NCI-H524 (cell line): ENCODE data around the gene XPO4.
A peak's percentile ranks its signal among the peaks of the same experiment; 100 is the strongest.
"Not testable (repeated sequence)": the region's sequence is repeated elsewhere in the genome, so short reads cannot be mapped to it uniquely, and the experiment has no call there.

Source experiments
- DNase-seq, 2 experiments: peaks; one replicate each; lab custom pipeline; 2025; lab: John Stamatoyannopoulos, UW

Gene XPO4

GRCh38 chr13:20787180-20787579 lies 115.4 kb downstream of the XPO4 start:
- DNase-seq, result no peak

DNA sequence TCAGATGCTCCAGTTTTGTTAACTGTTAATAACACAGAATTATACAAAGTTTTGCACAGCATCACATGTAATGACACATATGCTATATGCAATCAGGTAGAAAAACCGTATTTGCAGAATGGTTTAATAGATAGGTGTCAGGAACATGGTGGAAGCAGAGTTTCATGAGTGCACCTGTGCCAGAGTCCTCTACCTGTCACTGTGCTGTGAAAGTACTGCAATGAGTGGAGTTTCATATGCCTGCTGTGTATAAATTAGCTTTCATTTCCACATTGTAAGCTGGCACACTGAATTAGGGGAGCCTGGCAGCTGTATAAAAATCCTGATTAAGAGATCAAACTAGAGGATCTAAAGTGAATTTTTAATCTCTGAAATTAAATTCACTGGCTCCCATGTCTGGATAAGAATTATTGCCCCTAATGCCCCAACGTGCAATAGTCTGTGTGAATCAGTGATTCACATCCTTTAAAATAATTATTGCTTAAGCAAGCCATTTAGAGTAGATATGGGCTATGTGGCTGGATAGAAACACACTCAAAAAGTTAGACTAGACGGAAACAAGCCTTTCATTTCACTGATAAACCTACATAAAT lies 120.3 kb downstream of the XPO4 start:
- DNase-seq, result no peak

GRCh38 chr13:20780317-20780716 lies 122.2 kb downstream of the XPO4 start:
- DNase-seq, result no peak

- DNase-seq, result no peak
These were observed 123.1 kb downstream of the XPO4 start for GRCh38 chr13:20779405-20779804.

- no peak for DNase-seq
These were observed 124.2 kb downstream of the XPO4 start for GRCh38 chr13:20778311-20778710.

DNA sequence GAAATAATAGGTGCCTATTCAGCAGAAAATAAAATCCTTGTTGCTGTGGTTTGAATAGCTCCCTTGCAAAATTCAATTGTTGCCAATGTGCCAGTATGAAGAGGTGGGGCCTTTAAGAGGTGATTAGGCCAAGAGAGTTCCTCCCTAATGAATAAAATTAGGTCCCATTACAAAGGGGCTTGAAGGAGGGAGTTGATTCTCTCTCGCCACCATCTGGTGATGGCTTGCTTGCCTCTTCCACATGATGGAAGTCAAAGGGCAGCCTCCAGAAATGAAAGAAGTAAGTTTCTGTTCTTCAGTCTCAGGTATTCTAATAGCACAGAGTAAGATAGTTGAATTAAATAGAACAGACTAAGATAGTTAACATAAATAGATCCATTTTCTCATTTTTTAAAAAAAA lies 125.8 kb downstream of the XPO4 start:
- peak in 1 of 2 experiments; percentile 51 for DNase-seq

DNA sequence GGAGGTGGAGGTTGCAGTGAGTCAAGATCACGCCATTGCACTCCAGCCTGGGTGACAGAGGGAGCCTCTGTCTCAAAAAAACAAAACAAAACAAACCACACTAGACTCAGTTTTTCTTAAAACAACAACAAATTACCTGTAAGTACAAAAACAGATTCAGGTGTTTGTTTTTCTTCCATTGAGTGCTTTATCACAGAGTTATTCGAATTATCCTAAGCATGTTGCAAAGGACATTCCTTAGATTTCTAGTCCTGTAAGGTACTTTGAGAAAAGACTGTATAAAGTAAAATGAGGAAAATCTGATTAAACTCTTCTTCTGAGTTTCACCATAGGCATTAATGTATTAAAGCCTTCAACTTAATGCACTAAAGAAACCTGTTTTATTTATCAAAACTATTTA lies 126.6 kb downstream of the XPO4 start:
- no peak for DNase-seq

DNA sequence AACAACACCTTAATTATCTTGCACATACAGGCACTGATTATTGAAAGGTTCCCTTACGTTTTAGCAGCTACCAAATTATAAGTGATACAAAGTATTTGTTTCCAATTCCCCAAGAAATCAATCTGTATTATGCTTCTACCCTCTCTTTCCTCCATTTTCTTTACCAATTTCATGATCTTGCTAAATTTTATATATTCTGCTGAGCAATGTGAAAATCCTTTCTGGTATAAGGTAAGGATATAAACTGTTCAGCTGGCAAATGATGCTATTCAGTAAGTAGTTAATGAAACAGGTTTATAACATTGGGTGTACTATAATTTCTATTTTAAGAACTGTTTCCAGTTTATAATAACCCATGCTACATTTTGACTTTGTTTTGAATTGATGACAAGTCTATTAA lies 127.8 kb downstream of the XPO4 start:
- no peak for DNase-seq

- peak; percentile 86 to 97 for DNase-seq
These were observed 129.1 kb downstream of the XPO4 start, which contains the start of gene EEF1AKMT1 for GRCh38 chr13:20773194-20774080. TSS of gene EEF1AKMT1 (minus strand) at chr13:20773961. CDS start at chr13:20757598, 16,363 bp downstream.

DNA sequence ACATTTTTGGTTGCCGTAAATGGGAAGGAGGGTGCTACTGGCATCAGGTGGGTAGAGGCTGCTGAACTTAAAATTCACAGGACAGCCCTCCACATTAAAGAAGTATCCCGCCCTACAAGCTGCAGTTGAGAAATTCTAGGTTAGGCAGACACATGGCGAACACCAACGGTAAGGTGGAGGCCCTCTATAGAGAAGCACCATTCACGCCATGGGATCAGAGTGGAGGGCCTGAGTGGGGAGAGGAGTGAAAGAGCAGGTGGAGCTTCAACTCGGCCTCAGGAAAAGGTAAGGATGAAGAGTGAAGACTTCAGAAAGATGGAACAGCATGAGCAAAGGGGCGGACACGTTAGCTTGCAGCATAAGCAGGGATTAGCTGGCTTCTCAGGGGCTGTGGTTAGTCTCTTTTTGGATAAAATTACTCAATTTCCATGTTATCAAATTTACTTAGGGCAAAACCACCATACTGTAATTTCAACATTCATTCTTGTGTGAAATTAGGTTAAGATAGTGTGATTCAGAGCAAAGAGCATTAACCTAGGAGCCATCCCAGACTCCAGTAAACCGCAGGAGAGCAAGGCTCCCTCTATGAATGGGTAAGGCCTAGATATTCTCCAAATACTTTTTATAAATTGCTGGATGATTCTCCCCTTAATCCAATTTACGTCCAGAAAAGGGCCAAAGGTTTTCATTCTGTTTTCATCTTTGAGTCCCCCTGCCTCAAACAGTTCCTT lies 130.0 kb downstream of the XPO4 start:
- no peak for DNase-seq

DNA sequence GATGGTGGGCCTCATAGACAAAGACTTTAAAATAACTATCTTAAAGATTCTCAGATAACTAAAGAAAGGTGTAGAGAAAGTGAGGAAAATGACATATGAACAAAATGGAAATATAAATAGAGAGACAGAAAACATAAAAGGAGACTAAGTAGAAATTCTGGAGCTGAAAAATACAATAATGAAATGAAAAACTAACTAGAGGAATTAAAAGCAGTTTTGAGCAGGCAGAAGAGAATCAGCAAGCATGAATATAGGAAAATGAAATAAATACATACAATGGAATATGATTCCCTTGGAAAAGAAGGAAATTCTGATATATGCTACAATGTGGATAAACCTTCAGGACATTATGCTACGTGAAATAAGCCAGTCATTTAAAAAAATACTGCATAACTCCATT lies 132.7 kb downstream of the XPO4 start:
- DNase-seq, result no peak

DNA sequence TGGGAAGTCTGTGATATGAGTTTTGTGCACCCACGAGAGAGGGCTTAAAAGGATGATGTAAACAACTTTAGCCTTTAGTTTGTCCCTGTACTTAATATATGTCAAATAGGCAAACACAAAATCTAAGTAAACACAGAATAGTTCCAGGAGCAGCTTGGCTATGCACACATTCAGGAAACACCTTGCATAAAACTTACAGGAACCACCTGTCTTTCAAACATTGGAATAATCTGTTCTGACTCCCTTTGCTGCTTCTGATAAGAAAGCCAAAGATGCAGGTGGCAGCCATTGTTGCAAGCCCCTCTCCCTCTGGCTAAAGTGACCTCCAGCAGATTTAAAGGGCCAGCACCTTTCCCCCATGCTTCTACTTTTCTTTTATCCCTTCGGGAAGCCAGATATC lies 133.5 kb downstream of the XPO4 start:
- DNase-seq, result no peak

DNA sequence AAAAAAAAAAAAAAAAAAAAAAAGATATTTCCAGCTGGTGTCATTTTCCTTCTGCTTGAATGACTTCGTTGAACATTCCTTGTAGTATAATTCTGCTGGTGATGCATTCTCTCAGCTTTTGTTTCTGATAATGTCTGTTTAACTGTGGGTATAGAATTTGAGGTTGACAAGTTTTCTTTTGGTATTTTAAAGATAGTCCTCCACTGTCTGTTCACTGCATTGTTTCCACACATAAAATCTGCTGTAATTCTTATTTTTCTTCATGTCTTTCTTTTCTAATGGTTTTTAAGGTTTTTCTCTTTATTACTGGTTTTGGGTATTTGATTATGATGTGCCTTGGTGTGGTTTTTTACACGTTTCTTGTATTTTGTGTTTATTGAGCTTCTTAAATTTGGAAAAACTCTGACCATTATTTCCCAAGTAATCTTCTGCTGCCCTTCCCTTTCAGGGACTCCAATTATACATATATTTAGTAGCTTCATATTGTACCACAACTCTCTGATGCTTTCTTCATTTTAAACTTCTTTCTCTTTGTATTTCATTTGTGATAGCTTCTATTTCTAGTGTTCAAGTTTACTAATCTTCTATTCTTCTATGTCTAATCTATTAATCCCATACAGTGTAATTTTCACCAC lies 135.1 kb downstream of the XPO4 start:
- no peak for DNase-seq

GRCh38 chr13:20760872-20761271 lies 141.7 kb downstream of the XPO4 start:
- no peak for DNase-seq

DNA sequence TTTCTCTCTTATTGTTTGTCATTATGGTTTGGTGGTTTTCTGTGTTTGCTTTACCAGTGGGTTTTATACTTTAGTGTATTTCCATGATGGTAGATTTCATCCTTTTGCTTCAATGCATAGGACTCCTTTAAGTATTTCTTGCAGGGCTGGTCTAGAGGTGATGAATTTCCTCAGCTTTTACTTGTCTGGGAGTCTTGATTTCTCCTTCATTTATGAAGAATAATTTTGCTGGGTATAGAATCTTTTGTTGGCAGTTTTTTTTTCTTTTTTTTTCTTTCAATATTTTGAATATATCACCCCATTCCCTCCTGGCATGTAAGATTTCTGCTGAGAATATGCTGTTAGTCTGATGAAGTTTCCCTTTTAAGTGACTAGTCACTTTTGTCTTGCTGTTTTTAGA lies 148.5 kb downstream of the XPO4 start:
- no peak for DNase-seq

GRCh38 chr13:20749377-20749776 lies 153.2 kb downstream of the XPO4 start:
- DNase-seq, result no peak

DNA sequence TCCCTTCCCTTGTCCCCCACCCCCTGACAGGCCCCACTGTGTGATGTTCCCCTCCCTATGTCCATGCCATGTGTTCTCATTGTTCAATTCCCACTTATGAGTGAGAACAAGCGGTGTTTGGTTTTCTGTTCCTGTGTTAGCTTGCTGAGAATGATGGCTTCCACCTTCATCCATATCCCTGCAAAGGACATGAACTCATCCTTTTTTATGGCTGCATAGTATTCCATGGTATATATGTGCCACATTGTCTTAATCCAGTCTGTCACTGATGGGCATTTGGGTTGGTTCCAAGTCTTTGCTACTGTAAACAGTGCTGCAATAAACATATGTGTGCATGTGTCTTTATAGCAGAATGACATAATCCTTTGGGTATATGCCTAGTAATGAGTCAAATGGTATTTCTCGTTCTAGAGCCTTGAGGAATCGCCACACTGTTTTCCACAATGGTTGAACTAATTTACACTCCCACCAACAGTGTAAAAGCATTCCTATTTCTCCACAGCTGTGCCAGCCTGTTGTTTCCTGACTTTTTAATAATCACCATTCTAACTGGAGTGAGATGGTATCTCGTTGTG lies 158.6 kb downstream of the XPO4 start:
- DNase-seq, result not testable (repeated sequence)

DNA sequence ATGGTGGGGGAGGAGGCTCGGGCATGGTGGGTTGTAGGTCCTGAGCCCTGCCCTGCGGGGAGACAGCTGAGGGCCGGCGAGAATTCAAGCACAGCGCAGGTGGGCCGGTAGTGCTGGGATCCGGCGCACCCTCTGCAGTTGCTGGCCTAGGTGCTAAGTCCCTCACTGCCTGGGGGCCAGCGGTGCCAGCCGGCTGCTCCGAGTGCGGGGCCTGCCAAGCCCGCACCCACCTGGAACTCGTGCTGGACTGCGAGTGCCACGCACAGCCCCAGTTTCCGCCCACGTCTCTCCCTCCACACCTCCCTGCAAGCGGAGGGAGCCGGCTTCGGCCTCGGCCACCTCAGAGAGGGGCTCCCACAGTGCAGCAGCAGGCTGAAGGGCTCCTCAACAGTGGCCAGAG lies 162.5 kb downstream of the XPO4 start:
- no peak for DNase-seq

- peak; percentile 86 to 96 for DNase-seq
These were observed 163.9 kb downstream of the XPO4 start for GRCh38 chr13:20738616-20739015.

DNA sequence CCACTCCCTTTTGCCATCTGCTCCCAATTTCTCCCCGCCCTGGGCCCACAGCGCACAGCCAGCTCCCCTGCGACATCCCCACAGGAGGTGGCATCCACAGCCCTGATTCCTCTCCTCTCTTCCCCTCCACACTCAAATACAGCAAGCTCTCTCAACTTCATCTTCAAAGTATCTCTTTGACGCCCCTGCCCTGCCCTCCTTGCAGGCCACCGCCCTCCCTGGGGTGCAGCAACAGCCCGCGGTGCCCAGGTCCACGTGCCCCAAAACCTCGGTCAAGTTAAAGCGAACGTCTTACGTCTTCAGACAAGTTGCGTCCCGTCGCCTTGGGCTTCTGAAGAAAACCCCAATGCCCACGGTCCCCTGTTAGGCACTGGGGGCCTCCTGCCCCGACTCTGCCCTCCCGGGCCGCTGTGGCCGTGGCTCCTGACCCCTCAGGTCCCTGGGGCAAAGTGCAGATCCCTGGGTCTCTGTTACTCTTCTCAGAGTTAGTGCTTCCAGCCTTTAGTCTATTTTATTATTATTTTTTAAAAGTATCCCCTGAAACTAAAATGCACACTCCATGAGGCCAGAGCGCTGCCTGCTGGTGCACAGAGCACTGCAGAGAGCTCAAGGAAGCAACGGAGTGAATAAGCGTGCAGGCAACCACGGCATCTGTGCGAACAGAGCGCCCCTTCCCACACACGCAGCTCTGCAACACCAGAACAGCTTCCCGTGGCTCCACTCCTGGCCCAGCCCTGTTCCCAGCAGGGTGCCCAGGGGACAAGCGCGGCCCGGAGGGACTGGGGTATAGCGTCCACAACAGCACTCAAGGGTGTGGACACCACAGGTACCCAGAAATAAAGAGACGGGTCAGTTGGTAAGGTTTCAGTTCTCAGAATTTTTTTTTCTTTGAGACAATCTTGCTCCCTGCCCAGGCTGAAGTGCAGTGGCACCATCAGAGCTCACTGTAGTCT lies 172.6 kb downstream of the XPO4 start:
- peak in 1 of 2 experiments; percentile 17 for DNase-seq
